Thymus (tissue), 11 donors: ENCODE data around the gene PATE2. TPM values are rescaled to one million over a fixed set of nuclear protein-coding genes. Genes with fewer than 3 reads are reported as not detected.

Experiments used
- DNase-seq, 9 donors: peaks; one replicate each; pipeline ENCODE4 v3.0.0-alpha.2; 2013; ENCODE audit warnings: low spot score in 9 of 9, low read depth in 6 of 9, missing footprints in 1 of 9
- H3K27ac ChIP-seq, 2 donors: one replicate each; pipeline ENCODE4 v1.5.1; 2013; ENCODE audit warnings: control low read depth in 1 of 2, low read depth in 1 of 2, low read length in 1 of 2, mild to moderate bottlenecking in 1 of 2, moderate library complexity in 1 of 2
- H3K27me3 ChIP-seq, 2 donors: one replicate each; pipeline ENCODE4 v1.5.1; 2013; ENCODE audit warnings: low read length in 1 of 2; ENCODE audit not compliant: control insufficient read depth in 2 of 2, insufficient read depth in 1 of 2
- H3K36me3 ChIP-seq, 2 donors: one replicate each; pipeline ENCODE4 v1.5.1; 2013; ENCODE audit warnings: low read length in 1 of 2, mild to moderate bottlenecking in 1 of 2, moderate library complexity in 1 of 2; ENCODE audit not compliant: control insufficient read depth in 2 of 2, insufficient read depth in 2 of 2
- H3K4me1 ChIP-seq, 2 donors: one replicate each; pipeline ENCODE4 v1.5.1; 2013; ENCODE audit warnings: low read length in 2 of 2; ENCODE audit not compliant: control insufficient read depth in 2 of 2, insufficient read depth in 2 of 2
- H3K4me3 ChIP-seq, 2 donors: one replicate each; pipeline ENCODE4 v1.5.1; 2013; ENCODE audit warnings: low read length in 2 of 2, control low read depth in 1 of 2, mild to moderate bottlenecking in 1 of 2
- H3K9me3 ChIP-seq, 2 donors: one replicate each; pipeline ENCODE4 v1.5.1; 2013; ENCODE audit warnings: low read length in 1 of 2, mild to moderate bottlenecking in 1 of 2; ENCODE audit not compliant: control insufficient read depth in 2 of 2, insufficient read depth in 1 of 2
- WGBS: extraction: QIAGEN DNeasy Blood & Tissue Kit; methylation state at CpG from one replicate; pipeline ENCODE4 v1.1.7; 2013; 5-methylcytosine and 5-hydroxymethylcytosine counted together
- polyA plus RNA-seq: library from polyadenylated mRNA; stranded (reverse); fragments of 200-250 nt; gene quantifications from one replicate; pipeline ENCODE4 v1.2.3, GENCODE V29; 2013
- total RNA-seq: library from RNA; stranded (reverse); fragments of 120-200 nt; gene quantifications from one replicate; pipeline ENCODE4 v1.2.4, GENCODE V29; 2013
- donor health status: healthy.

The PATE2 gene
- total and polyA plus RNA-seq, 2 donors = 0.02 to 0.09 TPM

DNA sequence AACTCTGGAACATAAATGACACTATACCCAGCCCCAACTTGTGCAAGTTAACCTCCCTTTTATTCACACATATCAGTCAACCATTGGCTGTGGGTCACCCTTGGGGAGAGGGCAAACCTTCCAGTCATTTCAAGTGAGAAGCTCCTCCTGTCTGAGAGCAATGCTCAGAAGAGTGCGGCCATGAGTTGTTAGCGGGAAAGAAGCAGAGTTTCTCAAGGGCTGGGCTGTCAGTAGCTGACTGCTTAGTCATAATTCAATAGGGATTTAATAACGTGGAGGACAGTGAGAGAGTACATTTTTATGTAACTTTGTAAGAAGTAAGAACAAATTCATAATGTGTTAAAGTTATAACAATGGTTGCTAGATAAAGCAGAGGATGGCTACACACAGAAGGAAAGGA, 5.1 kb downstream of the PATE2 start:
- no peak for DNase-seq
- 82% methylated on average over 3 of the region's 3 CpGs for WGBS
- Histone ChIP-seq H3K36me3 (no peaks in the 10 kb centered on the region), H3K9me3 (no peaks in the 10 kb centered on the region), H3K4me1 (no peaks in the 10 kb centered on the region), H3K27me3 (no peaks in the 10 kb centered on the region), H3K27ac (no peak overlapping the region), H3K4me3 (no peak overlapping the region)

DNA sequence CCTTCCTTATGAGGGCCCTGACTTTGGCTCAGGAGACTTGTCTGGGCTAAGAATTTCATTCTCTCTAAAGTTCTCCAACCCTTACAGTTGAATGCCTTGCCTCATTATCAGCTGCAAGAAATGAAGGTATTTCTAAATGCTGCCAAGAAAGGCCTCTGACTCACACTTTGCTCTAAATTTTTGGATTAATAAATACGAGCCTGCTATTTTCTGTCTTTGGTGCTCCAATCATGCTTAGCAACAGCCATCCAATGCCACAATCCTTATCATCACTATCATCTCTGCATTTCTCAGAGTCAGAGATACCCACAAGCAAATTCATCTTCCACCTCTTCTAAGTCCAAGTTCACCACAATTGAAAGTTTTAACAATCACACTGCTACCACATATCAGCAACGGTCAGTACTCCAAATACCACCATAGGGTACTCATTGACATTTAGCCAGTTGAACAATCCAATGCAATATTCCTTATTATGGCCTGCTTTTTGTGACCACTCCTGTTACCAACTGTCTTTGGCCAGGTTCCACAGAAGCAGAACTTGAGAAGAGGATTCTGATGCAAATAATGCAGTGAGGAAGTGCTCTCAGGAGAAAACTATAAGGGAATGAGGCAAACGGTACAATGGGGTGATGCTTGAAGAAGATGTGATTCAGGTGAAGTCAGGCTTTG, 5.7 kb downstream of the PATE2 start:
- Histone ChIP-seq H3K4me3 (no peak overlapping the region), H3K9me3 (no peaks in the 10 kb centered on the region), H3K4me1 (no peaks in the 10 kb centered on the region), H3K27me3 (no peaks in the 10 kb centered on the region), H3K27ac (no peak overlapping the region), H3K36me3 (no peaks in the 10 kb centered on the region)
- WGBS = 78% methylated on average over 3 of the region's 3 CpGs
- no peak for DNase-seq

DNA sequence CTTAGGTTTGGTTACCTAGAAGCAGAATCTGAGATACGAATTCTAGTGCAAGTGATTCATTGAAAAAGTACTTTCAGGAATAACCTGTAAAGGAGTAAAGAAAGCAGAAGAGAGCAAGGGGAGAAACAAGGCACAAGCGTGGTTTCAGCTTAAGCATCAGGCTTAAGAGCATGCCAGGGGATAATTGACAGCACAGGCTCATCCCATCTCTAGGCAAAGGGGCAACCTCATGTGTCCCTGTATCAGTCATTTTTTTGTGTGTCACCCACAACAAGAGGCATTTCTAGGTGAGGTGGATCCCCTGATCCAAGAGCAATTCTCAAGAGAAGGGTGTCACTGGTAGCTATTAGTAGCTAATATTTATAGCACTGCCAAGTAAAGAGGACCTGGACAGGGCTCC, 8.0 kb downstream of the PATE2 start:
- Histone ChIP-seq H3K4me3 (no peak overlapping the region), H3K36me3 (no peaks in the 10 kb centered on the region), H3K27ac (no peak overlapping the region), H3K9me3 (no peaks in the 10 kb centered on the region), H3K27me3 (no peaks in the 10 kb centered on the region), H3K4me1 (no peaks in the 10 kb centered on the region)
- DNase-seq = no peak
- 92% methylated on average over 2 of the region's 2 CpGs for WGBS

DNA sequence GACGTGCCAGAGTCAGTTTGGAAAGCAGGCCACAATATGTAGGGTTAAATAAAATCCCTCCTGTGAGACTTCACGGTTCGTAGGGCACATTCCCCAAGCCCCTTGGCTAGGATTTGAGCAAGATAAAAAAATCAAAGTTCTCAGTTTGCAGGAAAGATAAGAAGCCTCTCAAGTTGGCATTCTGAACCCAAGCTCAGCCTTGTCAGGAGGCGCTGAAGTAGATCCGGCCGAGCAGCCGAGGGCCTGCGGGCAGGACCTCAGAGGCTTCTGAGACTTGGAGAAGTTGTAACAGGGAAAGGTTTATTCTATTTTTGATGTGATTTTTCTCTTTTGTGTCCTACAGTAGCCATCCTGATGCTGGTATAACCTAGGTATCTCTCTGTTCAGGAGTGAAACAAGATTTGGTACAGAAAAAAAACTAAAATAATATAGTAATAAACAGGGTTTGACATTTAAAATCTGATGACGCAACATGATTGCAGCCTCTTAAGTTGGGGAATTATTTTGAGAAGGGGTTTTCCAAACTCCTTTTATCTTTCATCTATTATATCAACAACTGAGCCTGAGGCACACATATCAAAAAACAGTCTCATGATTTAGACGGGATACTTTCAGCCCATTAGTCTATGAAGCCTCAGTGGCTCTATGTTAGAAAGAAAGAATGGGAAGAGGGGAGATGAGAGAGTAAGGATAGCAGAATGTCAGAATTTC, 10.1 kb downstream of the PATE2 start:
- Histone ChIP-seq H3K4me1 (no peaks in the 10 kb centered on the region), H3K9me3 (no peaks in the 10 kb centered on the region), H3K27ac (no peak overlapping the region), H3K4me3 (no peak overlapping the region), H3K36me3 (no peaks in the 10 kb centered on the region), H3K27me3 (no peaks in the 10 kb centered on the region)
- DNase-seq = no peak
- WGBS = 80% methylated on average over 10 of the region's 10 CpGs

DNA sequence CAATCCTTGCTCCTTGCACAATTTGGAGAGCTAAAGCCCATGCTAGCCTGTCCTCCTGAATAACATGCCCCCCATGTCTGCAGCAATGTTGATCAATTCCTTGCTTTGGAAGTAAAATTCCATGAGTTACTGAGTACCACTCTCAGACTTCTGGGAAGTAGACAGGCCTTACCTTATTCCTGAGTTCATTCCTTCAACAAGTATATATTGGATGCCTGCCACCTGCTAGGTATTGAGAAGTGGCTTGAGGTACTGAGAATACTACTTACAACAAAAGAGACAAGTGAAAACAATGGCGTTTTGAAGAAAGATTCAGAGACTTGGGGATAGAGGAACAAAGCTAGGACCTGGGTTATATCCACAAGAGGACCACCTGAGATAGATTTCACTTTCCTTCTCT, 12.4 kb downstream of the PATE2 start:
- H3K4me1 ChIP-seq = no peaks in the 10 kb centered on the region
- no peaks in the 10 kb centered on the region for H3K9me3 ChIP-seq
- H3K27ac ChIP-seq = no peak overlapping the region
- DNase-seq = no peak
- no peak overlapping the region for H3K4me3 ChIP-seq
- H3K27me3 ChIP-seq = no peaks in the 10 kb centered on the region
- H3K36me3 ChIP-seq = no peaks in the 10 kb centered on the region
- 84% methylated on average over 1 of the region's 1 CpG for WGBS

DNA sequence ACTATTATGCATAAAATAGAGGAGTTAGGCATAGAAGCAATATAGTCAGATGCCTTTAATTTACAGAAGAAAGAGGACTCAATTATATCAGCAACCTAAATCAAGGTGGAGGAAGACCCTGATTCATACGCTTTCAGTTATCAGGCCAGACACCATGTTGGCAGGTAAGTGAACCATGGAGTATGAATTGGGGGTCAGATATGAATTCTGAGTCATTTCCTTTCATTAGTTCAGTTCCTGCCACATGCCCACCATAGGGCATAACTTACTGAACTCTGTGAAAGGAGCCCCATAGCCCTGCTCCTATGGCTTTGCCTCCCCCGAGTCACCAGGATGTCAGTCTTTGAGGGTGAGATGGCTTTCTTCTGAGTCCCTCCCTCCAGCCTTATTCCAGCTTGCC, 15.1 kb downstream of the PATE2 start:
- Histone ChIP-seq H3K27me3 (no peaks in the 10 kb centered on the region), H3K36me3 (no peaks in the 10 kb centered on the region), H3K4me3 (no peak overlapping the region), H3K4me1 (no peaks in the 10 kb centered on the region), H3K27ac (no peak overlapping the region), H3K9me3 (no peaks in the 10 kb centered on the region)
- DNase-seq = no peak
- 94% methylated on average over 2 of the region's 2 CpGs for WGBS

DNA sequence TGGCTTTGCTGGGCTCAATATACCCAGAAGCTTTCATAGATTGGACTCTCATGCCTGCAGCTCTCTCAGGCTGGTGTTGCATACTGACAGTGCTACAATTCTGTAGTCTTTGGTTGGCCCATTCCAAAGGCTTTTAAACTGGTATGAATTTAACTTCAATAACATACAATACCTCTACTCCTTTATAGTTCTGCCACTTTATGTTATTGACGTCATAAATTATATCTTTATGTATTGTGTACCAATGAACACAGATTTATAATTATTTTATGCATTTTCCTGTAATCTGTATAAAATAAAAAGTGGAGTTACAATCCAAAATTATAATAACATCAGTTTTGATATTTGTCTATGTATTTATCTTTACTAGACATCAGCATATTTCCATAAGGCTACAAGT, 16.2 kb downstream of the PATE2 start:
- Histone ChIP-seq H3K4me3 (no peak overlapping the region), H3K4me1 (no peaks in the 10 kb centered on the region), H3K9me3 (no peaks in the 10 kb centered on the region), H3K36me3 (no peaks in the 10 kb centered on the region), H3K27ac (no peak overlapping the region), H3K27me3 (no peaks in the 10 kb centered on the region)
- no peak for DNase-seq
- WGBS = 95% methylated on average over 1 of the region's 1 CpG

DNA sequence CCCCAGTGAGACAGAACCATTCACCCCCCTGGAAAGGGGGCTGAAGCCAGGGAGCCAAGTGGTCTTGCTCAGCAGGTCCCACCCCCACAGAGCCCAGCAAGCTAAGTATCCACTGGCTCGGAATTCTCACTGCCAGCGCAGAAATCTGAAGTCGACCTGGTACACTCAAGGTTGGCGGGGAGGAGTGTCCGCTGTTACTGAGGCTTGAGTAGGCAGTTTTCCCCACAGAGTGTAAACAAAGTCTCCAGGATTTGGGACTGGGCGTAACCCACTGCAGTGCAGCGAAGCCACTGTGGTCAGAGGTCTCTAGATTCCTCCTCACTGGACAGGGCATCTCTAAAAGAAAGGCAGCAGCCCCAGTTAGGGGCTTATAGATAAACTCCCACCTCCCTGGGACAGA, 22.6 kb downstream of the PATE2 start:
- no peak overlapping the region for H3K4me3 ChIP-seq
- no peaks in the 10 kb centered on the region for H3K4me1 ChIP-seq
- no peak for DNase-seq
- H3K36me3 ChIP-seq = no peaks in the 10 kb centered on the region
- no peak overlapping the region for H3K27ac ChIP-seq
- WGBS = 93% methylated on average over 7 of the region's 7 CpGs
- H3K9me3 ChIP-seq = no peaks in the 10 kb centered on the region
- H3K27me3 ChIP-seq = no peaks in the 10 kb centered on the region

DNA sequence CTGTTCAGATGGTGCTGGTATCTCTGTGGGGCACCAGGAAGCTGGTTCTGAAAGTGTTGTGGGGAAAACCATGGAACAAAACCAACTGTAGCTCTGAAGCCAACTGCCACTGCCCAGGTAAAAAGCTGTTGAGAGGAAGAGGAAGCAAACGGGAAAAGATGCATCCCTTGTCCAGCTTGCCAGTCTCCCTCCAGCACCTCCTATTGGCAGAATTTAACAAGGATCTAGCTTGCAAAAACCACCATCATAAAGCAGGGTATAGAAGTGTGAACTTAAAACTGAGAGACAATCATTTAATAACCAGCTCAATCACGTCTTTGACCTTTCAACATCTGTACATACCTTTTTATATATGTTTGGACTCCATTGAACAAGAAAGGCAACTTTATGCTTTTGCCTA, 28.0 kb downstream of the PATE2 start:
- no peaks in the 10 kb centered on the region for H3K4me1 ChIP-seq
- DNase-seq = no peak
- H3K36me3 ChIP-seq = no peaks in the 10 kb centered on the region
- WGBS = 67% methylated on average over 2 of the region's 2 CpGs
- no peaks in the 10 kb centered on the region for H3K27me3 ChIP-seq
- H3K4me3 ChIP-seq = no peak overlapping the region
- H3K9me3 ChIP-seq = no peaks in the 10 kb centered on the region
- no peak overlapping the region for H3K27ac ChIP-seq
